Activated CD4-positive, alpha-beta T cell treated with anti-CD3 and anti-CD28 coated beads for 4 hours (primary cell): Measurements from ENCODE around the gene NLRP4.
A peak's percentile ranks its signal among the peaks of the same experiment; 100 is the strongest.

Experiments
- DNase-seq, 2 donors: peaks; one replicate each; pipeline ENCODE4 v3.0.0-alpha.2; 2020

NLRP4 gene, protein sequence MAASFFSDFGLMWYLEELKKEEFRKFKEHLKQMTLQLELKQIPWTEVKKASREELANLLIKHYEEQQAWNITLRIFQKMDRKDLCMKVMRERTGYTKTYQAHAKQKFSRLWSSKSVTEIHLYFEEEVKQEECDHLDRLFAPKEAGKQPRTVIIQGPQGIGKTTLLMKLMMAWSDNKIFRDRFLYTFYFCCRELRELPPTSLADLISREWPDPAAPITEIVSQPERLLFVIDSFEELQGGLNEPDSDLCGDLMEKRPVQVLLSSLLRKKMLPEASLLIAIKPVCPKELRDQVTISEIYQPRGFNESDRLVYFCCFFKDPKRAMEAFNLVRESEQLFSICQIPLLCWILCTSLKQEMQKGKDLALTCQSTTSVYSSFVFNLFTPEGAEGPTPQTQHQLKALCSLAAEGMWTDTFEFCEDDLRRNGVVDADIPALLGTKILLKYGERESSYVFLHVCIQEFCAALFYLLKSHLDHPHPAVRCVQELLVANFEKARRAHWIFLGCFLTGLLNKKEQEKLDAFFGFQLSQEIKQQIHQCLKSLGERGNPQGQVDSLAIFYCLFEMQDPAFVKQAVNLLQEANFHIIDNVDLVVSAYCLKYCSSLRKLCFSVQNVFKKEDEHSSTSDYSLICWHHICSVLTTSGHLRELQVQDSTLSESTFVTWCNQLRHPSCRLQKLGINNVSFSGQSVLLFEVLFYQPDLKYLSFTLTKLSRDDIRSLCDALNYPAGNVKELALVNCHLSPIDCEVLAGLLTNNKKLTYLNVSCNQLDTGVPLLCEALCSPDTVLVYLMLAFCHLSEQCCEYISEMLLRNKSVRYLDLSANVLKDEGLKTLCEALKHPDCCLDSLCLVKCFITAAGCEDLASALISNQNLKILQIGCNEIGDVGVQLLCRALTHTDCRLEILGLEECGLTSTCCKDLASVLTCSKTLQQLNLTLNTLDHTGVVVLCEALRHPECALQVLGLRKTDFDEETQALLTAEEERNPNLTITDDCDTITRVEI

DNA sequence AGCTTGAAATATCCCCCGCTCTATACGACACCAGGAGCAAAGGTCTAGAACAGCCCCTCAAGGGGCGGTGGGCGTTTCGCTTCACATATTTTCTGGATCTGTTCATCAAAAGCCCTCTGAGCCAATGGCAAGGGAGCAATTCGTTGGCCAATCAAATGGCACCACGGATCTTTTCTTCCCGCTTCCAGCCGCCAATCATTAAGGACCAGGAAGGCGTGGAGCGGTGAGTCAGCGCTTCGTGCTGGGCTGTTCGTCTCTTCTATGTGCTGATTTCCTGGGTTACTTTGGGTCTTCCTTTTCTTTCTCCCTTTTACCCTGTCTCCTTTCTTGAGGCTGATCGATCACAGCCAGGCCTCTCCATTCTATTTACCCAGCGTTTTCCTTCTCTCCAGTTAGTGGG, at the start of gene NLRP4:
TSS of gene NLRP4 (plus strand) at position 201 of the 400 bp plus-strand sequence. CDS start 15,541 bp downstream, outside the sequence.
- DNase-seq, result no peak

GRCh38 chr19:55795021-55795420, 41.3 kb upstream of the NLRP4 start:
- no peak for DNase-seq

GRCh38 chr19:55801416-55801815, 34.9 kb upstream of the NLRP4 start:
- DNase-seq, result no peak

- no peak for DNase-seq
Observed at GRCh38 chr19:55802281-55802680, 34.1 kb upstream of the NLRP4 start.

DNA sequence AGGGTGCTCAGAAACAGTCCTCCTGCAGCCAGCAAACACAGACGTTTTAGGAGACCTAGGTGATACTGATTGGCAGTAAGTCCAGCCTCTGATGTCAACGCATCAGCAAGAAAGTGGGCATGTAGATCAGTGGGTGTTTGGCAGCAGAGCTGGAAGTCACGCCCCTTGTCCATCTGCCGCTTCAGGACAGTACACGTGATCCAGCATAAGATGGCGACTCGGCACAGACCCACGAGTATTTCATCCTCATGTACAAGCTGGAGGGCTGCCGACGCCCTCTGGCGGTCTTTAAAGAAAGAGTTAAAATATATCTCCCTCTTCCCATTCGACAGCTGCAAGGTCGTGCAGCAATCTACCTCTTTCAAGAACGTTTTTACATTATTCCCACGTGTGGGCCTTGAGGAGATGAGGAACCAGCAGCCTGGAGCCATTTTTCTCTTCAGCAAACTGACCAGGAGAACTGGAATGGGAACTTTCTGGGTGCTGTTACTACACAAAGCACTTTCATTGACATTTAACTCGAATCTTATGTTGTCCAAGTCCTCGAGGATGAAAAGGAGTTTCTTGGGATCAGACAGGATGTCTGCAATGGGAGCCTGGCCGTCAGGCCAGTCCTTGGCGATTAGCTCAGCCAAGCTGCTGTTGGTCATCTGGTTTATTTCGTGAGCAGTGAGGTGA, 26.8 kb upstream of the NLRP4 start:
- peak in 1 of 2 donors; percentile 6 for DNase-seq

- DNase-seq, result no peak
Observed at GRCh38 chr19:55811340-55811739, 25.0 kb upstream of the NLRP4 start.

DNA sequence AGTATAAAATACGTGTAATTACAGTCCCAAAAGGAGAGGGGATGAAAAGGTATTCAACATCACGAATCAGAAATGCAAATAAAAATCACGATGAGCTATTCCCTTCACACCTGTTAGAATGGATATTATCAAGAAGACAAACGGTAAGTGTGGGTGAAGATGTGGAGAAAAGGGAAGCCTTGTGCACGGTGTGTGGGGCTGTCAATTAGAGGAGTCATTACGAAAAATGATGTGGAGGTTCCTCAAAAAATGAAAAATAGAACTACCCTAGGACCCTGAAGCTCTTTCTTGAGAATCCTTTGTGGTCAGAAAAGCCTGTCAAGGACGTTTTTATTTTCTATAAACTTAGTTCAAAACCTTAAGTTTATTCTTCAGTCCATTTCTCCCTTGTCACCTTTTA, 23.9 kb upstream of the NLRP4 start:
- DNase-seq, result no peak

DNA sequence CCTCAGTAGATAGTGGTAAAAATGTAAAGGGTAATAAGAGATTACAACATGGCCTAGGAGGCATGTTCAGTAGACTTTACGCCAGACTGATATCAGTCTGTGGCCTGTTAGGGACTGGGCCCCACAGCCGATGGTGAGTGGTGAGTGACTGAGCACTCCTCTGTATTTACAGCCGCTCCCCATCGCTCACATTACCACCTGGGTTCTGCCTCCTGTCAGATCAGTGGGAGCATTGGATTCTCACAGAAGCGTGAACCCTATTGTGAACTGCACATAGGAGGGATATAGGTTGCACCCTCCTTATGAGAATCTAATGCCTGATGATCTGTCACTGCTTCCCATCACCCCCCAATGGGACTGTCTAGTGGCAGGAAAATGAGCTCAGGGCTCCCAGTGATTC, 22.4 kb upstream of the NLRP4 start:
- no peak for DNase-seq

DNA sequence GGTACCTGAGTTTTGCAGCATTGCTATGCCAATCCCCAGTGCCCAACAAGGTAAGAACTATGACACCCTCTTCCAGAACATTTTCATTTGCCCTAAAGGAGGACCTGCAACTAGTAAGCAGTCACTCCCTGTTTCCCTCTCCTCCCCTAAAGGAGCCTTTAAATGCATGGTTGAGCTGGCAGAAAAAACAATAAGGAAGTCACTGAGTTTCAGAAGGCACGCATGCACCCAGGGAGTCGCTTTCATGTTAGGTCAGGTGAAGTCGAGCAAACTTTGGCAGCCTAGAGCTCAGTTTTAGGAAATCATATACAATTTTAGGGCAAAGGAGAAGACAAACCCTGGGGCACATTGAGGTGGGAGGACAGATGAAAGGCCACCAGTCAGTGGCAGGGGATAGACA, 16.3 kb upstream of the NLRP4 start:
- no peak for DNase-seq

DNA sequence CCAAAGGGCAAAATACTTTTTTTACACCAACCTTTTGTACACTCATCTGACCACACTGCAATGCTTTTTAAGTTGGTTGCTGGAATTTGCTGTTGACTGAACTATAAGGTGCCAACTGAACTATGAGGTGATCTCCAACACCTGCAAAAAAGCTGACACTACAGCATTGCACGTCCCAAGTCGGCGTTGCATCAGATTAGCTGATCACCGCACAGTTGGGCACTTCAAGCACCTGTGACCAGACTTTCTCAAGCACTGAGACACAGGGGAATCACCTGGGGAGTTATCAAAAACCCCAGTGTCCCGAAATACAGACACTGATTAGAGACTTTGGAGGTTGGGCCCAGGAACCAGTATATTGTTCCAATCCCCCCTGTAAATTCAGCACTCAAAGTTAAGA, 5.7 kb upstream of the NLRP4 start:
- DNase-seq, result no peak

GRCh38 chr19:55831846-55832245, 4.5 kb upstream of the NLRP4 start, which contains the start of gene NLRP11:
TSS of gene NLRP11 (minus strand) at chr19:55831999. CDS start at chr19:55818174, 13,825 bp downstream.
- DNase-seq, result no peak

DNA sequence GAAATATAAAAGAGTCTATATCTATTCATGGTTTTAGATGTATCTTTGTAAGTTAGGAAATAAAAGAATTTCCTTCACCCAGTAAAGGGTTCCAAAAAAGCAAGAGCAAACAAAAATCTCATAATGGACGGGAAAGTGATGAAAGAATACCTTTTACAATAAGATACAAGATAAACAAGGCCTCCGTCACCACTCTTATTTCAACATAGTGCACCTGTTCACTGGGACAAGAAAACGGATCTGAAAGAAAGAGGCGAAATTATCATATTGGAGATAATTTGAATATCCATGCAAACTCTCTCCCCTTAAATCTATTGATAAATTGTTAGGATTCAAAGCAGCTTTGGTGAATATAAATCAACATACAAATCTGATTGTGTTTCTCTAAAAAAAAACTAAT, 3.7 kb upstream of the NLRP4 start:
- no peak for DNase-seq

GRCh38 chr19:55838251-55838650, 1.9 kb downstream of the NLRP4 start:
- DNase-seq, result no peak

- DNase-seq, result no peak
Observed at GRCh38 chr19:55838906-55839305, 2.6 kb downstream of the NLRP4 start.

DNA sequence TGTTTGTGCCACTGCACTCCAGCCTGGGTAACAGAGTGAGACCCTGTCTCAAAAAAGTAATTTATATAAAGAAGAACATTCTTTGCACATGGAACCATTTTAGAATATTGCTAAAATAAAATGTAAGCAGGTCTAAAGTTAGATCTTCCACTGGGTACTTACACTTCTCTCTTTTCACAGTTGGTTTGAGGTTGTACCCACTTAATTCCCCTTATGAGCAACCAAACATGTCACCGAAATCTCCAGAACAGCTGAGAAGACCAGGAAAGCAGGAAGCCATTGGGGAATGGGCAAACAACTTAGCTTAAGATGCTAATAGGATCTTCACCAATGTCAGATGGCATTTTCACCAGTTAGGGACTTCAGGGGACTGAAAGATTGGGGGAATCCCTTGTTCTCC, 18.8 kb downstream of the NLRP4 start:
- DNase-seq, result no peak

GRCh38 chr19:55857149-55857548, 20.8 kb downstream of the NLRP4 start:
- no peak for DNase-seq

DNA sequence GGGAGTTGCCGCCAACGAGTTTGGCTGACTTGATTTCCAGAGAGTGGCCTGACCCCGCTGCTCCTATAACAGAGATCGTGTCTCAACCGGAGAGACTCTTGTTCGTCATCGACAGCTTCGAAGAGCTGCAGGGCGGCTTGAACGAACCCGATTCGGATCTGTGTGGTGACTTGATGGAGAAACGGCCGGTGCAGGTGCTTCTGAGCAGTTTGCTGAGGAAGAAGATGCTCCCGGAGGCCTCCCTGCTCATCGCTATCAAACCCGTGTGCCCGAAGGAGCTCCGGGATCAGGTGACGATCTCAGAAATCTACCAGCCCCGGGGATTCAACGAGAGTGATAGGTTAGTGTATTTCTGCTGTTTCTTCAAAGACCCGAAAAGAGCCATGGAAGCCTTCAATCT, 21.6 kb downstream of the NLRP4 start:
- DNase-seq, result no peak

DNA sequence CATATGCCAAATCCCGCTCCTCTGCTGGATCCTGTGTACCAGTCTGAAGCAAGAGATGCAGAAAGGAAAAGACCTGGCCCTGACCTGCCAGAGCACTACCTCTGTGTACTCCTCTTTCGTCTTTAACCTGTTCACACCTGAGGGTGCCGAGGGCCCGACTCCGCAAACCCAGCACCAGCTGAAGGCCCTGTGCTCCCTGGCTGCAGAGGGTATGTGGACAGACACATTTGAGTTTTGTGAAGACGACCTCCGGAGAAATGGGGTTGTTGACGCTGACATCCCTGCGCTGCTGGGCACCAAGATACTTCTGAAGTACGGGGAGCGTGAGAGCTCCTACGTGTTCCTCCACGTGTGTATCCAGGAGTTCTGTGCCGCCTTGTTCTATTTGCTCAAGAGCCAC, 22.1 kb downstream of the NLRP4 start:
- DNase-seq, result no peak

DNA sequence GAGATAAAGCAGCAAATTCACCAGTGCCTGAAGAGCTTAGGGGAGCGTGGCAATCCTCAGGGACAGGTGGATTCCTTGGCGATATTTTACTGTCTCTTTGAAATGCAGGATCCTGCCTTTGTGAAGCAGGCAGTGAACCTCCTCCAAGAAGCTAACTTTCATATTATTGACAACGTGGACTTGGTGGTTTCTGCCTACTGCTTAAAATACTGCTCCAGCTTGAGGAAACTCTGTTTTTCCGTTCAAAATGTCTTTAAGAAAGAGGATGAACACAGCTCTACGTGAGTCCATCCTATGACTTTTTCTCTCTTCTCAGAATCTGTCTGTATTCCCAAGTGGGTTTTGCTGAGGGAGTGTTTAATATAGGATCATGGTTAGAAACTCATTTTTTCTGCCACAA, 22.6 kb downstream of the NLRP4 start:
- DNase-seq, result no peak

GRCh38 chr19:55866521-55866920, 30.2 kb downstream of the NLRP4 start:
- no peak for DNase-seq

DNA sequence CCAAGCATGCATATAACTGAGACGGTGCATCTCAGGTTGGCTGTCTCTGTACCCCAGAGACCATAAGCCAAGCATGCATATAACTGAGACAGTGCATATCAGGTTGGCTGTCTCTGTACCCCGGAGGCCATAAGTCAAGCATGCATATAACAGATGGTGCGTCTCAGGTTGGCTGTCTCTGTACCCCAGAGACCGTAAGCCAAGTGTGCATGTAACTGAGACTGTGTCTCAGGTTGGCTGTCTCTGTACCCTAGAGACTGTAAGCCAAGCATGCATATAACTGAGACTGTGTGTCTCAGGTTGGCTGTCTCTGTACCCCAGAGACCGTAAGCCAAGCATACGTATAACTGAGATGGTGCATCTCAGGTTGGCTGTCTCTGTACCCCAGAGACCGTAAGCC, 30.8 kb downstream of the NLRP4 start:
- no peak for DNase-seq

DNA sequence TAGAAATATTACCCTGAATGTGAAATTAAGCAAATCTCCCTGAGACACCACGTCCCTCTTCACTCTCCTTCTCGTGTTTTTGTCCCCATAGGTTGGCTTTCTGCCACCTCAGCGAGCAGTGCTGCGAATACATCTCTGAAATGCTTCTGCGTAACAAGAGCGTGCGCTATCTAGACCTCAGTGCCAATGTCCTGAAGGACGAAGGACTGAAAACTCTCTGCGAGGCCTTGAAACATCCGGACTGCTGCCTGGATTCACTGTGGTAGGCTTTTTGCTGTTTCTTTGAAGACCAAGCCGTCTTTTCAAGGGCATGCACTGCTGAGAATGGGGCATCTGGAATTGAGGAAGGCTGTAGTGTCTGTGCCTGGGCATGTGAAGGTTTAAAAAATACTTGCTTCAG, 34.4 kb downstream of the NLRP4 start:
- no peak for DNase-seq

GRCh38 chr19:55877211-55877610, 40.9 kb downstream of the NLRP4 start:
- DNase-seq, result no peak
